Measurements from ENCODE around the gene SPRY4.

The SPRY4 gene

DNA sequence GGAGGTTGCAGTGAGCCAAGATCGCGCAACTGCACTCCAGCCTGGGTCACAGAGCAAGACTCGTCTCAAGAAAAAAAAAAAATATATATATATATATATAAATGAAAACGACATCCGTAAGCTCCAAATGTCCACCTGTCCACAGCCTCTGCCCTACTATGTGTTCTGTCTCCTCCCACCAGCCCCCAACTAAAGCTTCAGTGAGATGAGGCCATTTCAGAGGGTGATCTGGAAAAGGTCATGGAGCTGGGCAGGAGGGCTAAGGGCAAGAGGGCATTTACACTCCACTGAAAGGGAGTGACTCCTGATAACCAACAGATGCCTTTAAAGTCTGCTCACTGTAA, 2.4 kb downstream of the SPRY4 start:
- no peak for TF ChIP-seq EZH2phosphoT487 (IDR thresholded peaks at IDR 0.05; ENCODE audit: borderline replicate concordance, low read length)
- TF ChIP-seq, protein P1, sequence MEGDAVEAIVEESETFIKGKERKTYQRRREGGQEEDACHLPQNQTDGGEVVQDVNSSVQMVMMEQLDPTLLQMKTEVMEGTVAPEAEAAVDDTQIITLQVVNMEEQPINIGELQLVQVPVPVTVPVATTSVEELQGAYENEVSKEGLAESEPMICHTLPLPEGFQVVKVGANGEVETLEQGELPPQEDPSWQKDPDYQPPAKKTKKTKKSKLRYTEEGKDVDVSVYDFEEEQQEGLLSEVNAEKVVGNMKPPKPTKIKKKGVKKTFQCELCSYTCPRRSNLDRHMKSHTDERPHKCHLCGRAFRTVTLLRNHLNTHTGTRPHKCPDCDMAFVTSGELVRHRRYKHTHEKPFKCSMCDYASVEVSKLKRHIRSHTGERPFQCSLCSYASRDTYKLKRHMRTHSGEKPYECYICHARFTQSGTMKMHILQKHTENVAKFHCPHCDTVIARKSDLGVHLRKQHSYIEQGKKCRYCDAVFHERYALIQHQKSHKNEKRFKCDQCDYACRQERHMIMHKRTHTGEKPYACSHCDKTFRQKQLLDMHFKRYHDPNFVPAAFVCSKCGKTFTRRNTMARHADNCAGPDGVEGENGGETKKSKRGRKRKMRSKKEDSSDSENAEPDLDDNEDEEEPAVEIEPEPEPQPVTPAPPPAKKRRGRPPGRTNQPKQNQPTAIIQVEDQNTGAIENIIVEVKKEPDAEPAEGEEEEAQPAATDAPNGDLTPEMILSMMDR (IDR thresholded peaks at IDR 0.05; ENCODE audit: low read depth, low read length, poor library complexity, severe bottlenecking), result no peak
- Histone ChIP-seq H3K4me2 (ENCODE audit: low read length) (no peak overlapping the region), H3K9me2 (replicated peaks; ENCODE audit: control insufficient read depth, low read length) (no peaks in the 10 kb centered on the region), H4K20me1 (ENCODE audit: control insufficient read depth, insufficient read depth, low read depth, low read length) (peaks cover 17% of the 10 kb centered on the region), H3K9me3 (ENCODE audit: control insufficient read depth, insufficient read depth, low read length) (no peaks in the 10 kb centered on the region), H3F3A (ENCODE audit: control insufficient read depth, insufficient read depth) (no peaks in the 10 kb centered on the region), H3K4me1 (ENCODE audit: control insufficient read depth, low read length) (peaks cover 9% of the 10 kb centered on the region; the same call in 1 of the 2 replicates), H3K36me3 (ENCODE audit: control insufficient read depth, low read length) (no peaks in the 10 kb centered on the region), H3K27me3 (ENCODE audit: control insufficient read depth, low read length) (peaks cover 69% of the 10 kb centered on the region), H3K27ac (ENCODE audit: low read depth, low read length) (no peak overlapping the region), H3K4me3 (ENCODE audit: low read length) (no peak overlapping the region), H3K79me2 (ENCODE audit: control insufficient read depth, low read length) (no peaks in the 10 kb centered on the region)

DNA sequence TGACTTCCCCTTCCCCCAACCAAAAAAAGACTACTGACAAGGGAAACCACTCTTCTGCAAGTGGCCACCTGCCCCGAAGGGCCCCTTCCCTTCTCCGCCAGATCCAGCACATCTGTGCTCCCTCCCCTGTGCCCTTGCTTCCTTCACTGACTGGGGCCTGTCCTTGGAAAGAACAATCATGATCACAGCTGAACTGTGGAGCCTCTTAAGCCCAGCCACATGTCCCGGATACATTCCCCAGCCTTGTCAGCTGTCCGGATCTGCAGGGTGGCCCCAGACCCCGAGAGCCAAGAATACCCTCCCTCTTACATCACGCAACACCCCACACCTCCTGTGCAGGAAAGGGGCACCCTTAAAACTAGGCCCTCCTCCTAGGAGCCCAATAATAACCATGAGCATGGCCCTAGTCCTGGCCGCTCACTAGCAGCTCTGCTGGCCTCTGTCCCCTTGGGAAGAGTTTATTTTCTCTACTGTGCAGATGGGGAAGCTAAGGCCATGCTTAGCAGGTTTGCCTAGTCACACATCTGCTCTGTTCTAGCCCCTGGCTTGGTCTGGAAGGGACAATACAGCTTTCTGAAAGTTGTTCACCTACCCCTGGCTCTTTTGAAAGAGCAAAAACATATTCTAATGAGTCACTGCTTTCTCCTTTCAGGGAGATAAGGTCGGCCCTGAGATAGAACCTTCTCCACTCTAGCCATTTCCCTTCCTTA, 3.8 kb downstream of the SPRY4 start:
- peaks cover 65% of the 10 kb centered on the region for H3K27me3 ChIP-seq (ENCODE audit: control insufficient read depth, low read length)
- peaks cover 14% of the 10 kb centered on the region for H3K4me1 ChIP-seq (ENCODE audit: control insufficient read depth, low read length)
- H3K9me2 ChIP-seq (replicated peaks; ENCODE audit: control insufficient read depth, low read length), result no peaks in the 10 kb centered on the region
- no peaks in the 10 kb centered on the region for H3K9me3 ChIP-seq (ENCODE audit: control insufficient read depth, insufficient read depth, low read length)
- H3K4me2 ChIP-seq (ENCODE audit: low read length), result no peak overlapping the region
- TF ChIP-seq, protein P1 (IDR thresholded peaks at IDR 0.05; ENCODE audit: low read depth, low read length, poor library complexity, severe bottlenecking), result no peak
- TF ChIP-seq EZH2phosphoT487 (IDR thresholded peaks at IDR 0.05; ENCODE audit: borderline replicate concordance, low read length), result no peak
- H3K36me3 ChIP-seq (ENCODE audit: control insufficient read depth, low read length), result no peaks in the 10 kb centered on the region
- H3K79me2 ChIP-seq (ENCODE audit: control insufficient read depth, low read length), result no peaks in the 10 kb centered on the region
- H3K27ac ChIP-seq (ENCODE audit: low read depth, low read length), result no peak overlapping the region
- peaks cover 15% of the 10 kb centered on the region for H4K20me1 ChIP-seq (ENCODE audit: control insufficient read depth, insufficient read depth, low read depth, low read length)
- no peaks in the 10 kb centered on the region for H3F3A ChIP-seq (ENCODE audit: control insufficient read depth, insufficient read depth)
- H3K4me3 ChIP-seq (ENCODE audit: low read length), result no peak overlapping the region

DNA sequence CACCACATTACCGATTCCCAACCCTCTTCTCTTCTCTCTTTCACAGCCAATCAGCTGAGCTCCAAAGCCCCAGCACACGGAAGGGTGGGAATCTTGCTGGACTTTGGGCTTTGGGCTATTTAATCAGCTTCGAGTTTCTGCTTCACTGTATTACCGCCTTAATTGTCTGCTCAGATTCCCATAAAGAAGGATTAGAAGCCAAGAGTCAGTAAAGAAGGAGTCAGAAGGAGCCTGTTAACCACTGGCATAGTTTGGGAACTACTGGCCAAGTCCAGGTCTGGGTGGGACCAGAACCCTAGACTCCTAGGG, 4.4 kb downstream of the SPRY4 start:
- H3K9me3 ChIP-seq (ENCODE audit: control insufficient read depth, insufficient read depth, low read length), result no peaks in the 10 kb centered on the region
- no peak for TF ChIP-seq EZH2phosphoT487 (IDR thresholded peaks at IDR 0.05; ENCODE audit: borderline replicate concordance, low read length)
- TF ChIP-seq, protein P1 (IDR thresholded peaks at IDR 0.05; ENCODE audit: low read depth, low read length, poor library complexity, severe bottlenecking), result no peak
- H3K4me2 ChIP-seq (ENCODE audit: low read length), result no peak overlapping the region
- no peaks in the 10 kb centered on the region for H3K36me3 ChIP-seq (ENCODE audit: control insufficient read depth, low read length)
- H3K27me3 ChIP-seq (ENCODE audit: control insufficient read depth, low read length), result peaks cover 65% of the 10 kb centered on the region
- no peak overlapping the region for H3K27ac ChIP-seq (ENCODE audit: low read depth, low read length)
- peaks cover 20% of the 10 kb centered on the region for H3K4me1 ChIP-seq (ENCODE audit: control insufficient read depth, low read length)
- H4K20me1 ChIP-seq (ENCODE audit: control insufficient read depth, insufficient read depth, low read depth, low read length), result peaks cover 15% of the 10 kb centered on the region
- H3K79me2 ChIP-seq (ENCODE audit: control insufficient read depth, low read length), result no peaks in the 10 kb centered on the region
- H3K4me3 ChIP-seq (ENCODE audit: low read length), result no peak overlapping the region
- H3F3A ChIP-seq (ENCODE audit: control insufficient read depth, insufficient read depth), result no peaks in the 10 kb centered on the region
- H3K9me2 ChIP-seq (replicated peaks; ENCODE audit: control insufficient read depth, low read length), result no peaks in the 10 kb centered on the region
